Activated naive CD4-positive, alpha-beta T cell treated with anti-CD3 and anti-CD28 coated beads, Interleukin-2, amount 50 U/mL, for 72 hours (primary cell): ENCODE results near the gene ADCY9. TPM values are rescaled to one million over a fixed set of nuclear protein-coding genes. Genes with fewer than 3 reads are reported as not detected.
A peak's percentile ranks its signal among the peaks of the same experiment; 100 is the strongest.
"Not testable (repeated sequence)": the region's sequence is repeated elsewhere in the genome, so short reads cannot be mapped to it uniquely, and the experiment has no call there.

Experiments used
- ATAC-seq, 2 donors: fragments of 150-1000 bp; cut with Tn5 transposase; 2 replicates each; pipeline ENCODE4 v1.10.0; 2021; ENCODE audit warnings: mild to moderate bottlenecking in 2 of 2, moderate library complexity in 2 of 2
- DNase-seq, 2 donors: peaks; one replicate each; pipeline ENCODE4 v3.0.0; 2021 to 2022; ENCODE audit warnings: low spot score in 2 of 2
- H3K27ac Mint-ChIP-seq, 2 donors: one replicate each; pipeline ENCODE4 v1.8.0; 2022; ENCODE audit warnings: mild to moderate bottlenecking in 2 of 2, mixed read lengths in 2 of 2
- H3K36me3 Mint-ChIP-seq, 2 donors: one replicate each; pipeline ENCODE4 v1.8.0; 2022; ENCODE audit warnings: mixed read lengths in 2 of 2
- H3K9me3 Mint-ChIP-seq, 2 donors: one replicate each; pipeline ENCODE4 v1.8.0; 2022; ENCODE audit warnings: mixed read lengths in 2 of 2
- total RNA-seq, 2 donors: library from RNA; stranded (reverse); gene quantifications; one replicate each; pipeline ENCODE4 v1.2.3, GENCODE V29; 2022

ADCY9 gene
- total RNA-seq, 2 donors from 2014 or later = 4.8 to 8.9 TPM

GRCh38 chr16:3966681-3967080 is 149.6 kb downstream of the ADCY9 start:
- peaks cover 0 to 25% of the 10 kb centered on the region in 2 donors for H3K36me3 Mint-ChIP-seq
- H3K27ac Mint-ChIP-seq = no peak overlapping the region
- ATAC-seq (no peak), DNase-seq (no peak)
- peaks cover 0 to 7% of the 10 kb centered on the region in 2 donors for H3K9me3 Mint-ChIP-seq

- ATAC-seq (no peak), DNase-seq (no peak)
- Mint-ChIP-seq H3K27ac (no peak overlapping the region), H3K9me3 (peaks cover 0 to 7% of the 10 kb centered on the region in 2 donors), H3K36me3 (peaks cover 0 to 25% of the 10 kb centered on the region in 2 donors)
These were observed 150.3 kb downstream of the ADCY9 start for GRCh38 chr16:3965781-3966582.

GRCh38 chr16:3965306-3965705 is 150.9 kb downstream of the ADCY9 start:
- Mint-ChIP-seq H3K9me3 (peaks cover 0 to 7% of the 10 kb centered on the region in 2 donors), H3K27ac (no peak overlapping the region), H3K36me3 (peaks cover 0 to 25% of the 10 kb centered on the region in 2 donors)
- ATAC-seq (no peak), DNase-seq (no peak)

- H3K36me3 Mint-ChIP-seq = peaks cover 0 to 25% of the 10 kb centered on the region in 2 donors
- H3K27ac Mint-ChIP-seq = no peak overlapping the region
- no peak for ATAC-seq
- no peak for DNase-seq
- H3K9me3 Mint-ChIP-seq = peaks cover 0 to 7% of the 10 kb centered on the region in 2 donors
These were observed 151.5 kb downstream of the ADCY9 start for GRCh38 chr16:3964686-3965290.

GRCh38 chr16:3963886-3964685 is 152.2 kb downstream of the ADCY9 start:
- peaks cover 0 to 25% of the 10 kb centered on the region in 2 donors for H3K36me3 Mint-ChIP-seq

GRCh38 chr16:3963203-3963602 is 153.0 kb downstream of the ADCY9 start:
- no peak for ATAC-seq
- Mint-ChIP-seq H3K27ac (no peak overlapping the region), H3K9me3 (peaks cover 0 to 7% of the 10 kb centered on the region in 2 donors), H3K36me3 (peaks cover 0 to 25% of the 10 kb centered on the region in 2 donors)
- DNase-seq = no peak

More at GRCh38 chr16:3963886-3964685, 152.2 kb downstream of the ADCY9 start:
- Mint-ChIP-seq H3K27ac (peak overlapping the region in 1 of 2 donors; percentile 50), H3K9me3 (peaks cover 0 to 7% of the 10 kb centered on the region in 2 donors)
- no peak for DNase-seq
- ATAC-seq = no peak

GRCh38 chr16:3961449-3961849 is 154.8 kb downstream of the ADCY9 start:
- Mint-ChIP-seq H3K36me3 (peaks cover 0 to 21% of the 10 kb centered on the region in 2 donors), H3K9me3 (peaks cover 0 to 4% of the 10 kb centered on the region in 2 donors), H3K27ac (peak overlapping the region in 1 of 2 donors; percentile 68)
- no peak for ATAC-seq
- no peak for DNase-seq

GRCh38 chr16:3959926-3960590 is 156.2 kb downstream of the ADCY9 start:
- H3K27ac Mint-ChIP-seq, H3K9me3 Mint-ChIP-seq, DNase-seq, ATAC-seq: not testable (repeated sequence)
- H3K36me3 Mint-ChIP-seq = peaks cover 0 to 12% of the 10 kb centered on the region in 2 donors

- H3K27ac Mint-ChIP-seq = no peak overlapping the region
- no peaks in the 10 kb centered on the region for H3K9me3 Mint-ChIP-seq
- ATAC-seq (no peak), DNase-seq (no peak)
- peaks cover 0 to 10% of the 10 kb centered on the region in 2 donors for H3K36me3 Mint-ChIP-seq
These were observed 157.1 kb downstream of the ADCY9 start for GRCh38 chr16:3959148-3959547.

GRCh38 chr16:3957344-3957980 is 158.8 kb downstream of the ADCY9 start:
- no peak overlapping the region for H3K27ac Mint-ChIP-seq
- ATAC-seq = no peak
- H3K9me3 Mint-ChIP-seq = no peaks in the 10 kb centered on the region
- DNase-seq = no peak
- no peaks in the 10 kb centered on the region for H3K36me3 Mint-ChIP-seq

GRCh38 chr16:3954411-3954921 is 161.8 kb downstream of the ADCY9 start:
- H3K36me3 Mint-ChIP-seq = no peaks in the 10 kb centered on the region
- no peak overlapping the region for H3K27ac Mint-ChIP-seq
- no peaks in the 10 kb centered on the region for H3K9me3 Mint-ChIP-seq
- ATAC-seq (peak in 1 of 2 donors; percentile 13), DNase-seq (no peak)

- Mint-ChIP-seq H3K27ac (no peak overlapping the region), H3K9me3 (no peaks in the 10 kb centered on the region), H3K36me3 (no peaks in the 10 kb centered on the region)
- ATAC-seq (no peak), DNase-seq (no peak)
These were observed 162.4 kb downstream of the ADCY9 start for GRCh38 chr16:3953728-3954410.

- Mint-ChIP-seq H3K9me3 (no peaks in the 10 kb centered on the region), H3K36me3 (no peaks in the 10 kb centered on the region), H3K27ac (no peak overlapping the region)
- ATAC-seq (no peak), DNase-seq (no peak)
These were observed 163.5 kb downstream of the ADCY9 start for GRCh38 chr16:3952737-3953131.

GRCh38 chr16:3951861-3952736 is 164.1 kb downstream of the ADCY9 start:
- no peak overlapping the region for H3K27ac Mint-ChIP-seq
- ATAC-seq = no peak
- H3K9me3 Mint-ChIP-seq = no peaks in the 10 kb centered on the region
- H3K36me3 Mint-ChIP-seq = no peaks in the 10 kb centered on the region
- DNase-seq = no peak

GRCh38 chr16:3951380-3951779 is 164.9 kb downstream of the ADCY9 start:
- DNase-seq, ATAC-seq, H3K36me3 Mint-ChIP-seq, H3K27ac Mint-ChIP-seq, H3K9me3 Mint-ChIP-seq: not testable (repeated sequence)
